ENCODE measurements around the gene GPR155. TPM values are rescaled to one million over a fixed set of nuclear protein-coding genes. Genes with fewer than 3 reads are reported as not detected.
"Not testable (repeated sequence)": the region's sequence is repeated elsewhere in the genome, so short reads cannot be mapped to it uniquely, and the experiment has no call there.

GPR155 gene
- total RNA-seq, 2 experiments from 2014 or later: 17.3 to 19.8 TPM

GRCh38 chr2:174431902-174432301 is 54.9 kb downstream of the GPR155 start:
- no peak for DNase-seq
- H3K36me3 Mint-ChIP-seq (ENCODE audit: low read depth): peaks cover 38% of the 10 kb centered on the region
- H3K4me1 Mint-ChIP-seq (ENCODE audit: low read depth): no peaks in the 10 kb centered on the region
- H3K27me3 Mint-ChIP-seq (ENCODE audit: low read depth): no peaks in the 10 kb centered on the region
- ChIA-PET POLR2A (no interaction called here), CTCF (interaction anchor here (0.8 kb wide), 1 partner anchor 31 kb away, joined by 3 read pairs; no protein-coding TSS in a partner anchor)
- no peaks in the 10 kb centered on the region for H3K9me3 Mint-ChIP-seq (ENCODE audit: insufficient read depth)
- no peak overlapping the region for H3K4me3 Mint-ChIP-seq
- ATAC-seq: no peak
- H3K27ac Mint-ChIP-seq: no peak overlapping the region

- ChIA-PET POLR2A (no interaction called here), CTCF (no interaction called here)
- H3K4me1 Mint-ChIP-seq (ENCODE audit: low read depth): no peaks in the 10 kb centered on the region
- no peak for DNase-seq
- H3K27ac Mint-ChIP-seq: no peak overlapping the region
- H3K9me3 Mint-ChIP-seq (ENCODE audit: insufficient read depth): no peaks in the 10 kb centered on the region
- peaks cover 30% of the 10 kb centered on the region for H3K36me3 Mint-ChIP-seq (ENCODE audit: low read depth)
- no peak for ATAC-seq
- no peak overlapping the region for H3K4me3 Mint-ChIP-seq
- no peaks in the 10 kb centered on the region for H3K27me3 Mint-ChIP-seq (ENCODE audit: low read depth)
These were observed 56.8 kb downstream of the GPR155 start for GRCh38 chr2:174430066-174430465.

- CTCF ChIA-PET: no interaction called here
These were observed 58.6 kb downstream of the GPR155 start for GRCh38 chr2:174428214-174428613.

GRCh38 chr2:174412256-174412655 is 74.6 kb downstream of the GPR155 start:
- ATAC-seq (no peak), DNase-seq (no peak)
- Mint-ChIP-seq H3K4me3 (no peak overlapping the region), H3K36me3 (ENCODE audit: low read depth) (peaks cover 18% of the 10 kb centered on the region), H3K9me3 (ENCODE audit: insufficient read depth) (no peaks in the 10 kb centered on the region), H3K27me3 (ENCODE audit: low read depth) (no peaks in the 10 kb centered on the region), H3K4me1 (ENCODE audit: low read depth) (peaks cover 3% of the 10 kb centered on the region), H3K27ac (no peak overlapping the region)
- ChIA-PET POLR2A (no interaction called here), CTCF (interaction anchor here (1.5 kb wide), 1 partner anchor 71 kb away, joined by 3 read pairs; no protein-coding TSS in a partner anchor)

More at GRCh38 chr2:174428214-174428613, 58.6 kb downstream of the GPR155 start:
- Mint-ChIP-seq H3K4me1 (ENCODE audit: low read depth) (no peaks in the 10 kb centered on the region), H3K9me3 (ENCODE audit: insufficient read depth) (no peaks in the 10 kb centered on the region), H3K27ac (no peak overlapping the region), H3K4me3 (no peak overlapping the region), H3K36me3 (ENCODE audit: low read depth) (peaks cover 26% of the 10 kb centered on the region), H3K27me3 (ENCODE audit: low read depth) (no peaks in the 10 kb centered on the region)
- DNase-seq: no peak
- no peak for ATAC-seq
- POLR2A ChIA-PET: no interaction called here

- H3K4me3 Mint-ChIP-seq, DNase-seq, POLR2A ChIA-PET: not testable (repeated sequence)
These were observed 76.8 kb downstream of the GPR155 start for GRCh38 chr2:174410039-174410438.

GRCh38 chr2:174403628-174404027 is 83.2 kb downstream of the GPR155 start:
- H3K27ac Mint-ChIP-seq: no peak overlapping the region
- no peaks in the 10 kb centered on the region for H3K9me3 Mint-ChIP-seq (ENCODE audit: insufficient read depth)
- no peaks in the 10 kb centered on the region for H3K27me3 Mint-ChIP-seq (ENCODE audit: low read depth)
- peaks cover 15% of the 10 kb centered on the region for H3K36me3 Mint-ChIP-seq (ENCODE audit: low read depth)
- H3K4me1 Mint-ChIP-seq (ENCODE audit: low read depth): no peaks in the 10 kb centered on the region
- no peak overlapping the region for H3K4me3 Mint-ChIP-seq
- ATAC-seq: no peak
- no peak for DNase-seq
- ChIA-PET POLR2A (no interaction called here), CTCF (no interaction called here)

More at GRCh38 chr2:174410039-174410438, 76.8 kb downstream of the GPR155 start:
- H3K27ac Mint-ChIP-seq; ATAC-seq; H3K9me3 Mint-ChIP-seq (ENCODE audit: insufficient read depth); H3K27me3 Mint-ChIP-seq (ENCODE audit: low read depth); CTCF ChIA-PET; H3K4me1 Mint-ChIP-seq (ENCODE audit: low read depth): not testable (repeated sequence)
- H3K36me3 Mint-ChIP-seq (ENCODE audit: low read depth): peaks cover 15% of the 10 kb centered on the region

DNA sequence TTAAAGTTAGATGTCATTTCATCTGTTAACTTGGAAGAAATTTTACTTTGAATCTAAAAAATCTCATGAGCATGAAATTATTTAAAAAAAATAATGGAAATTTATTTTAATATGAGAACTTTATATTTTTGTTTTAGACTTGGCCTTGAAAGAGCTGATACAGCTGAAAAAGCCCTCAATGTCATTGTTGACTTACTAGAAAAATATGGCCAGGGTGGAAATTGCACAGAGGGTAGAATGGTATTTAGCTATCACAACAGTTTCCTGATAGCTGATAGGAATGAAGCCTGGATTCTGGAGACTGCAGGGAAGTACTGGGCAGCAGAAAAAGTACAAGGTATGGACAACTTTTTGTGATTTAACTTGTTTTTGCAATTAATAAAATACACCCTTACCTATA is 86.0 kb downstream of the GPR155 start:
- peaks cover 15% of the 10 kb centered on the region for H3K36me3 Mint-ChIP-seq (ENCODE audit: low read depth)
- CTCF ChIA-PET: interaction anchor here (1.4 kb wide), 1 partner anchor 146 kb away, joined by 4 read pairs; no protein-coding TSS in a partner anchor
- no peak for DNase-seq
- POLR2A ChIA-PET: no interaction called here
- no peaks in the 10 kb centered on the region for H3K27me3 Mint-ChIP-seq (ENCODE audit: low read depth)
- no peak overlapping the region for H3K27ac Mint-ChIP-seq
- peaks cover 11% of the 10 kb centered on the region for H3K4me1 Mint-ChIP-seq (ENCODE audit: low read depth)
- no peak overlapping the region for H3K4me3 Mint-ChIP-seq
- no peak for ATAC-seq
- H3K9me3 Mint-ChIP-seq (ENCODE audit: insufficient read depth): no peaks in the 10 kb centered on the region

GRCh38 chr2:174399171-174399570 is 87.7 kb downstream of the GPR155 start:
- ATAC-seq (no peak), DNase-seq (no peak)
- ChIA-PET POLR2A (no interaction called here), CTCF (no interaction called here)
- Mint-ChIP-seq H3K27me3 (ENCODE audit: low read depth) (no peaks in the 10 kb centered on the region), H3K4me1 (ENCODE audit: low read depth) (peaks cover 20% of the 10 kb centered on the region), H3K4me3 (no peak overlapping the region), H3K27ac (no peak overlapping the region), H3K36me3 (ENCODE audit: low read depth) (peaks cover 15% of the 10 kb centered on the region), H3K9me3 (ENCODE audit: insufficient read depth) (no peaks in the 10 kb centered on the region)

DNA sequence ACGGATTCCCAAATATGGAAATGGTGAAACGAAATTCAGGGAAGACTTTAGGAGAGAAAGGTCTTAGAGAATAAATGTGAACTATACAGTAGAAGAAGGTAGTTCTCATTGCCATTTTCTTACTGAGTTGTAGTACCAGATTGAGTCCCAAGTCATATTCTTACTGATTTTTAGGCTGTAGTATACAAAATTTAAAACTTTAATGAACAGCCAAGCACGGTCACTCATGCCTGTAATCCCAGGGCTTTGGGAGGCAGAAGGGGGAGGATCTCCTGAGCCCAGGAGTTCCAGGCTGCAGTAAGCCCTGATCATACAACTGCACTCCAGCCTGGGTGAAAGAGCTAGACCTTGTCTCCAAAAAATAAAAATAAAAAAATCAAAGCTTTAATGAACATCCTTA is 89.1 kb downstream of the GPR155 start:
- H3K36me3 Mint-ChIP-seq (ENCODE audit: low read depth): peaks cover 14% of the 10 kb centered on the region
- H3K27me3 Mint-ChIP-seq (ENCODE audit: low read depth): no peaks in the 10 kb centered on the region
- ATAC-seq: no peak
- DNase-seq: no peak
- no peak overlapping the region for H3K27ac Mint-ChIP-seq
- H3K4me3 Mint-ChIP-seq: no peak overlapping the region
- no peaks in the 10 kb centered on the region for H3K9me3 Mint-ChIP-seq (ENCODE audit: insufficient read depth)
- ChIA-PET CTCF (no interaction called here), POLR2A (no interaction called here)
- H3K4me1 Mint-ChIP-seq (ENCODE audit: low read depth): peaks cover 28% of the 10 kb centered on the region

- CTCF ChIA-PET: interaction anchor here (1.0 to 1.3 kb wide), 3 partner anchors 9 to 151 kb away, joined by 4 to 8 read pairs (median 5); no protein-coding TSS in a partner anchor
- Mint-ChIP-seq H3K27ac (peak overlapping the region; percentile 99), H3K27me3 (ENCODE audit: low read depth) (no peaks in the 10 kb centered on the region), H3K4me3 (peak overlapping the region; percentile 100), H3K4me1 (ENCODE audit: low read depth) (peaks cover 34% of the 10 kb centered on the region), H3K36me3 (ENCODE audit: low read depth) (peaks cover 18% of the 10 kb centered on the region), H3K9me3 (ENCODE audit: insufficient read depth) (no peaks in the 10 kb centered on the region)
- ATAC-seq (peak; percentile 42), DNase-seq (peak; percentile 35)
- POLR2A ChIA-PET: interaction anchor here (1.0 to 1.5 kb wide), 6 partner anchors 17 to 198 kb away, joined by 3 read pairs; no protein-coding TSS in a partner anchor
These were observed 90.7 kb downstream of the GPR155 start for GRCh38 chr2:174395969-174396630.

- ChIA-PET POLR2A (interaction anchor here (1.0 to 1.5 kb wide), 7 partner anchors 18 to 238 kb away, joined by 3 read pairs; no protein-coding TSS in a partner anchor), CTCF (interaction anchor here (1.0 to 1.3 kb wide), 4 partner anchors 8 to 151 kb away, joined by 3 to 8 read pairs (median 4); no protein-coding TSS in a partner anchor)
- H3K4me3 Mint-ChIP-seq: peak within 1 kb of the TSS; percentile 100
- H3K27ac Mint-ChIP-seq: peak within 1 kb of the TSS; percentile 99
- DNase-seq (peak; percentile 86), ATAC-seq (peak; percentile 94)
- peaks cover 34% of the 10 kb centered on the region for H3K4me1 Mint-ChIP-seq (ENCODE audit: low read depth)
- no peaks in the 10 kb centered on the region for H3K27me3 Mint-ChIP-seq (ENCODE audit: low read depth)
- H3K36me3 Mint-ChIP-seq (ENCODE audit: low read depth): peaks cover 16% of the 10 kb centered on the region
- H3K9me3 Mint-ChIP-seq (ENCODE audit: insufficient read depth): no peaks in the 10 kb centered on the region
These were observed 91.4 kb downstream of the GPR155 start, which contains the start of gene SCRN3 for GRCh38 chr2:174395284-174395968. Gene SCRN3, plus strand, starts transcription at chr2:174395730. Its CDS starts 2,554 bp downstream, at chr2:174398284.

GRCh38 chr2:174392706-174393105 is 94.1 kb downstream of the GPR155 start:
- Mint-ChIP-seq H3K4me1 (ENCODE audit: low read depth) (peaks cover 33% of the 10 kb centered on the region), H3K4me3 (no peak overlapping the region), H3K36me3 (ENCODE audit: low read depth) (peaks cover 28% of the 10 kb centered on the region), H3K27ac (no peak overlapping the region), H3K27me3 (ENCODE audit: low read depth) (no peaks in the 10 kb centered on the region), H3K9me3 (ENCODE audit: insufficient read depth) (no peaks in the 10 kb centered on the region)
- ATAC-seq (no peak), DNase-seq (no peak)
- ChIA-PET CTCF (interaction anchor here (0.9 to 1.0 kb wide), 2 partner anchors 70 to 154 kb away, joined by 3 to 4 read pairs; no protein-coding TSS in a partner anchor), POLR2A (interaction anchor here (0.9 kb wide), 1 partner anchor 11 kb away, joined by 4 read pairs; no protein-coding TSS in a partner anchor)

All from activated CD8-positive, alpha-beta T cell treated with anti-CD3 and anti-CD28 coated beads, Interleukin-2, amount 10 ng/mL, durations not matched to agents 7 days and 5 days (primary cell).